GM23338 (cell line): Measurements from ENCODE around the gene LATS2.

ENCODE experiments used
- EZH2 ChIP-seq: fragments of 200-600 bp; sonication (generic); IDR thresholded peaks from one replicate; pipeline ENCODE4 v1.8.0; 2017; ENCODE audit warnings: antibody characterized with exemption, mild to moderate bottlenecking, low read depth; ENCODE audit not compliant: unreplicated experiment
- EZH2phosphoT487 ChIP-seq: fragments of 200-600 bp; sonication (generic); IDR thresholded peaks from one replicate; pipeline ENCODE4 v1.8.1; 2018; ENCODE audit warnings: antibody characterized with exemption; ENCODE audit not compliant: unreplicated experiment
- JUNB ChIP-seq: IDR thresholded peaks from one replicate; pipeline ENCODE4 v1.6.1; 2016; ENCODE audit warnings: antibody characterized with exemption; ENCODE audit not compliant: unreplicated experiment
- POLR2AphosphoS5 ChIP-seq: IDR thresholded peaks from 2 replicates; pipeline ENCODE4 v1.6.1; 2016; ENCODE audit warnings: antibody characterized with exemption, low read depth
- ZNF114 ChIP-seq: fragments of 250-450 bp; sonication (Bioruptor Pico); IDR thresholded peaks from 2 replicates; pipeline ENCODE4 v1.5.0; 2020; ENCODE audit warnings: mild to moderate bottlenecking, moderate library complexity
- ZNF331 ChIP-seq: fragments of 250-450 bp; sonication (Bioruptor Pico); IDR thresholded peaks from 2 replicates; pipeline ENCODE4 v1.5.0; 2020; ENCODE audit warnings: low read depth, mild to moderate bottlenecking, moderate library complexity
- TF ChIP-seq, protein P1 (sequence below), 2 experiments: fragments of 200-600 bp in 1 of 2; sonication (generic) in 1 of 2; conservative IDR thresholded peaks; 2 replicates each; pipeline versions ENCODE4 v1.5.1 to v1.6.1; 2016 to 2017; ENCODE audit warnings: antibody characterized with exemption in 2 of 2, low read depth in 2 of 2, mild to moderate bottlenecking in 2 of 2, moderate library complexity in 1 of 2
- TF ChIP-seq, protein P2 (sequence below): IDR thresholded peaks from one replicate; pipeline ENCODE4 v1.6.1; 2018; ENCODE audit warnings: antibody characterized with exemption; ENCODE audit not compliant: unreplicated experiment
- TF ChIP-seq, protein P3 (sequence below): fragments of 250-450 bp; sonication (Bioruptor Pico); IDR thresholded peaks from 2 replicates; pipeline ENCODE4 v1.5.0; 2020; ENCODE audit warnings: mild to moderate bottlenecking, moderate library complexity

DNA sequence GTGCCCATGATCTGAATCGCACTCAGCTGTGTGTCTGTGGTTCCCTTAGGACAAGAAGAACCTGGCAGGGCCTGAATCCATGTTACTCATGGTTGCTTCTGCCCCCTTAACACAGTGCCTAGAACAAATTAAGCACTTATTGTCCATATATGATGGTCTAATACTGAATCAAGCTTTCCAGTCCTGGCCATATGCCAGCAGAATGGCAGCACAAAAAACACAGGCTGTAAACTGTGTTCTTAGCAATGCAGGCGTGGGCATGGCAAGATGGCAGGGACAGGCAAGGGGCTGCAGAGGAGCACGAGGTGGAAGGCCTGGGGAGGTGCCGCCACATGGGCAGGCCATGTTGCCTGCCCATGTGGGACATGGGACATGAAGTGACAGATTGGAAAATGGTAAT is 68.2 kb downstream of the LATS2 start:
- no peak for TF ChIP-seq POLR2AphosphoS5
- TF ChIP-seq, protein P1, sequence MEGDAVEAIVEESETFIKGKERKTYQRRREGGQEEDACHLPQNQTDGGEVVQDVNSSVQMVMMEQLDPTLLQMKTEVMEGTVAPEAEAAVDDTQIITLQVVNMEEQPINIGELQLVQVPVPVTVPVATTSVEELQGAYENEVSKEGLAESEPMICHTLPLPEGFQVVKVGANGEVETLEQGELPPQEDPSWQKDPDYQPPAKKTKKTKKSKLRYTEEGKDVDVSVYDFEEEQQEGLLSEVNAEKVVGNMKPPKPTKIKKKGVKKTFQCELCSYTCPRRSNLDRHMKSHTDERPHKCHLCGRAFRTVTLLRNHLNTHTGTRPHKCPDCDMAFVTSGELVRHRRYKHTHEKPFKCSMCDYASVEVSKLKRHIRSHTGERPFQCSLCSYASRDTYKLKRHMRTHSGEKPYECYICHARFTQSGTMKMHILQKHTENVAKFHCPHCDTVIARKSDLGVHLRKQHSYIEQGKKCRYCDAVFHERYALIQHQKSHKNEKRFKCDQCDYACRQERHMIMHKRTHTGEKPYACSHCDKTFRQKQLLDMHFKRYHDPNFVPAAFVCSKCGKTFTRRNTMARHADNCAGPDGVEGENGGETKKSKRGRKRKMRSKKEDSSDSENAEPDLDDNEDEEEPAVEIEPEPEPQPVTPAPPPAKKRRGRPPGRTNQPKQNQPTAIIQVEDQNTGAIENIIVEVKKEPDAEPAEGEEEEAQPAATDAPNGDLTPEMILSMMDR (conservative IDR thresholded peaks at IDR 0.05; ENCODE audit: low read depth in 2 of 2): no peak
- TF ChIP-seq, protein P2, sequence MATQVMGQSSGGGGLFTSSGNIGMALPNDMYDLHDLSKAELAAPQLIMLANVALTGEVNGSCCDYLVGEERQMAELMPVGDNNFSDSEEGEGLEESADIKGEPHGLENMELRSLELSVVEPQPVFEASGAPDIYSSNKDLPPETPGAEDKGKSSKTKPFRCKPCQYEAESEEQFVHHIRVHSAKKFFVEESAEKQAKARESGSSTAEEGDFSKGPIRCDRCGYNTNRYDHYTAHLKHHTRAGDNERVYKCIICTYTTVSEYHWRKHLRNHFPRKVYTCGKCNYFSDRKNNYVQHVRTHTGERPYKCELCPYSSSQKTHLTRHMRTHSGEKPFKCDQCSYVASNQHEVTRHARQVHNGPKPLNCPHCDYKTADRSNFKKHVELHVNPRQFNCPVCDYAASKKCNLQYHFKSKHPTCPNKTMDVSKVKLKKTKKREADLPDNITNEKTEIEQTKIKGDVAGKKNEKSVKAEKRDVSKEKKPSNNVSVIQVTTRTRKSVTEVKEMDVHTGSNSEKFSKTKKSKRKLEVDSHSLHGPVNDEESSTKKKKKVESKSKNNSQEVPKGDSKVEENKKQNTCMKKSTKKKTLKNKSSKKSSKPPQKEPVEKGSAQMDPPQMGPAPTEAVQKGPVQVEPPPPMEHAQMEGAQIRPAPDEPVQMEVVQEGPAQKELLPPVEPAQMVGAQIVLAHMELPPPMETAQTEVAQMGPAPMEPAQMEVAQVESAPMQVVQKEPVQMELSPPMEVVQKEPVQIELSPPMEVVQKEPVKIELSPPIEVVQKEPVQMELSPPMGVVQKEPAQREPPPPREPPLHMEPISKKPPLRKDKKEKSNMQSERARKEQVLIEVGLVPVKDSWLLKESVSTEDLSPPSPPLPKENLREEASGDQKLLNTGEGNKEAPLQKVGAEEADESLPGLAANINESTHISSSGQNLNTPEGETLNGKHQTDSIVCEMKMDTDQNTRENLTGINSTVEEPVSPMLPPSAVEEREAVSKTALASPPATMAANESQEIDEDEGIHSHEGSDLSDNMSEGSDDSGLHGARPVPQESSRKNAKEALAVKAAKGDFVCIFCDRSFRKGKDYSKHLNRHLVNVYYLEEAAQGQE: no peak
- no peak for TF ChIP-seq EZH2
- TF ChIP-seq EZH2phosphoT487: no peak
- TF ChIP-seq, protein P3, sequence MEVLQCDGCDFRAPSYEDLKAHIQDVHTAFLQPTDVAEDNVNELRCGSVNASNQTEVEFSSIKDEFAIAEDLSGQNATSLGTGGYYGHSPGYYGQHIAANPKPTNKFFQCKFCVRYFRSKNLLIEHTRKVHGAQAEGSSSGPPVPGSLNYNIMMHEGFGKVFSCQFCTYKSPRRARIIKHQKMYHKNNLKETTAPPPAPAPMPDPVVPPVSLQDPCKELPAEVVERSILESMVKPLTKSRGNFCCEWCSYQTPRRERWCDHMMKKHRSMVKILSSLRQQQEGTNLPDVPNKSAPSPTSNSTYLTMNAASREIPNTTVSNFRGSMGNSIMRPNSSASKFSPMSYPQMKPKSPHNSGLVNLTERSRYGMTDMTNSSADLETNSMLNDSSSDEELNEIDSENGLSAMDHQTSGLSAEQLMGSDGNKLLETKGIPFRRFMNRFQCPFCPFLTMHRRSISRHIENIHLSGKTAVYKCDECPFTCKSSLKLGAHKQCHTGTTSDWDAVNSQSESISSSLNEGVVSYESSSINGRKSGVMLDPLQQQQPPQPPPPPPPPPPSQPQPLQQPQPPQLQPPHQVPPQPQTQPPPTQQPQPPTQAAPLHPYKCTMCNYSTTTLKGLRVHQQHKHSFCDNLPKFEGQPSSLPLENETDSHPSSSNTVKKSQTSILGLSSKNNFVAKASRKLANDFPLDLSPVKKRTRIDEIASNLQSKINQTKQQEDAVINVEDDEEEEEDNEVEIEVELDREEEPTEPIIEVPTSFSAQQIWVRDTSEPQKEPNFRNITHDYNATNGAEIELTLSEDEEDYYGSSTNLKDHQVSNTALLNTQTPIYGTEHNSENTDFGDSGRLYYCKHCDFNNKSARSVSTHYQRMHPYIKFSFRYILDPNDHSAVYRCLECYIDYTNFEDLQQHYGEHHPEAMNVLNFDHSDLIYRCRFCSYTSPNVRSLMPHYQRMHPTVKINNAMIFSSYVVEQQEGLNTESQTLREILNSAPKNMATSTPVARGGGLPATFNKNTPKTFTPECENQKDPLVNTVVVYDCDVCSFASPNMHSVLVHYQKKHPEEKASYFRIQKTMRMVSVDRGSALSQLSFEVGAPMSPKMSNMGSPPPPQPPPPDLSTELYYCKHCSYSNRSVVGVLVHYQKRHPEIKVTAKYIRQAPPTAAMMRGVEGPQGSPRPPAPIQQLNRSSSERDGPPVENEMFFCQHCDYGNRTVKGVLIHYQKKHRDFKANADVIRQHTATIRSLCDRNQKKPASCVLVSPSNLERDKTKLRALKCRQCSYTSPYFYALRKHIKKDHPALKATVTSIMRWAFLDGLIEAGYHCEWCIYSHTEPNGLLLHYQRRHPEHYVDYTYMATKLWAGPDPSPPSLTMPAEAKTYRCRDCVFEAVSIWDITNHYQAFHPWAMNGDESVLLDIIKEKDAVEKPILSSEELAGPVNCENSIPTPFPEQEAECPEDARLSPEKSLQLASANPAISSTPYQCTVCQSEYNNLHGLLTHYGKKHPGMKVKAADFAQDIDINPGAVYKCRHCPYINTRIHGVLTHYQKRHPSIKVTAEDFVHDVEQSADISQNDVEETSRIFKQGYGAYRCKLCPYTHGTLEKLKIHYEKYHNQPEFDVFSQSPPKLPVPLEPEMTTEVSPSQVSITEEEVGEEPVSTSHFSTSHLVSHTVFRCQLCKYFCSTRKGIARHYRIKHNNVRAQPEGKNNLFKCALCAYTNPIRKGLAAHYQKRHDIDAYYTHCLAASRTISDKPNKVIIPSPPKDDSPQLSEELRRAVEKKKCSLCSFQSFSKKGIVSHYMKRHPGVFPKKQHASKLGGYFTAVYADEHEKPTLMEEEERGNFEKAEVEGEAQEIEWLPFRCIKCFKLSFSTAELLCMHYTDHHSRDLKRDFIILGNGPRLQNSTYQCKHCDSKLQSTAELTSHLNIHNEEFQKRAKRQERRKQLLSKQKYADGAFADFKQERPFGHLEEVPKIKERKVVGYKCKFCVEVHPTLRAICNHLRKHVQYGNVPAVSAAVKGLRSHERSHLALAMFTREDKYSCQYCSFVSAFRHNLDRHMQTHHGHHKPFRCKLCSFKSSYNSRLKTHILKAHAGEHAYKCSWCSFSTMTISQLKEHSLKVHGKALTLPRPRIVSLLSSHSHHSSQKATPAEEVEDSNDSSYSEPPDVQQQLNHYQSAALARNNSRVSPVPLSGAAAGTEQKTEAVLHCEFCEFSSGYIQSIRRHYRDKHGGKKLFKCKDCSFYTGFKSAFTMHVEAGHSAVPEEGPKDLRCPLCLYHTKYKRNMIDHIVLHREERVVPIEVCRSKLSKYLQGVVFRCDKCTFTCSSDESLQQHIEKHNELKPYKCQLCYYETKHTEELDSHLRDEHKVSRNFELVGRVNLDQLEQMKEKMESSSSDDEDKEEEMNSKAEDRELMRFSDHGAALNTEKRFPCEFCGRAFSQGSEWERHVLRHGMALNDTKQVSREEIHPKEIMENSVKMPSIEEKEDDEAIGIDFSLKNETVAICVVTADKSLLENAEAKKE (CRISPR knock-in tag): no peak
- no peak for TF ChIP-seq JUNB
- no peak for TF ChIP-seq ZNF331 (CRISPR knock-in tag)
- no peak for TF ChIP-seq ZNF114 (CRISPR knock-in tag)
